IMR-90 (cell line): Measurements from ENCODE around the gene PNCK. TPM values are rescaled to one million over a fixed set of nuclear protein-coding genes. Genes with fewer than 3 reads are reported as not detected.

Experiments used
- ATAC-seq: fragments of 200-7000 bp; cut with Tn5 transposase; 2 replicates; pipeline ENCODE4 v1.9.1; 2020; ENCODE audit warnings: low read depth, mild to moderate bottlenecking, moderate library complexity
- BruUV-seq: library from RNA; stranded (reverse); fragments of 400-500 nt; replicated peaks from 2 replicates; lab custom pipeline; 2021; lab: Mats Ljungman, UMichigan
- CTCF ChIA-PET: fragments of 300-600 bp; formaldehyde crosslinking; extraction: SDS; loops from one replicate; lab custom pipeline; 2021; ENCODE audit warnings: antibody characterized with exemption; lab: Yijun Ruan, JAX
- POLR2A ChIA-PET: fragments of 300-600 bp; sonication (Branson Sonifier 250); formaldehyde crosslinking; loops from one replicate; lab custom pipeline; 2022; ENCODE audit warnings: antibody characterized with exemption; ENCODE audit not compliant: unreplicated experiment; lab: Charles Lee
- DNase-seq: peaks from one replicate; pipeline ENCODE4 v3.0.0; 2013
- H2AFZ ChIP-seq: replicated peaks from 2 replicates; pipeline ENCODE3; 2013; ENCODE audit warnings: low read length, mild to moderate bottlenecking; ENCODE audit not compliant: poor library complexity
- H2AK5ac ChIP-seq: 2 replicates; pipeline ENCODE4 v1.6.1; 2013; ENCODE audit warnings: low read depth, low read length, inconsistent platforms
- H2AK9ac ChIP-seq: replicated peaks from 2 replicates; pipeline ENCODE3; 2013; ENCODE audit warnings: mild to moderate bottlenecking, low read depth, low read length, moderate library complexity; ENCODE audit not compliant: poor library complexity
- H2BK120ac ChIP-seq: 2 replicates; pipeline ENCODE4 v1.6.1; 2013; ENCODE audit warnings: low read depth, low read length, inconsistent platforms
- H2BK15ac ChIP-seq: 3 replicates; pipeline ENCODE4 v1.6.1; 2013; ENCODE audit warnings: low read depth, low read length, inconsistent platforms
- H2BK20ac ChIP-seq: 2 replicates; pipeline ENCODE4 v1.6.1; 2013; ENCODE audit warnings: low read depth, mild to moderate bottlenecking, inconsistent platforms, low read length, moderate library complexity
- H2BK5ac ChIP-seq: 2 replicates; pipeline ENCODE4 v1.6.1; 2013; ENCODE audit warnings: mild to moderate bottlenecking, low read depth, low read length, inconsistent platforms; ENCODE audit not compliant: poor library complexity, severe bottlenecking
- H3K14ac ChIP-seq: replicated peaks from 2 replicates; pipeline ENCODE4 v1.6.1; 2013; ENCODE audit warnings: low read depth, low read length, inconsistent platforms
- H3K18ac ChIP-seq: 2 replicates; pipeline ENCODE4 v1.6.1; 2013; ENCODE audit warnings: low read depth, low read length, control low read depth
- H3K23ac ChIP-seq: 2 replicates; pipeline ENCODE4 v1.6.1; 2013; ENCODE audit warnings: low read depth, low read length, inconsistent platforms
- H3K27ac ChIP-seq: 2 replicates; pipeline ENCODE4 v1.5.1; 2013; ENCODE audit warnings: mild to moderate bottlenecking, control low read depth, low read length; ENCODE audit not compliant: insufficient read depth
- H3K27me3 ChIP-seq: 2 replicates; pipeline ENCODE4 v1.6.1; 2013; ENCODE audit warnings: low read length; ENCODE audit not compliant: control insufficient read depth, insufficient read depth
- H3K36me3 ChIP-seq: 2 replicates; pipeline ENCODE4 v1.6.1; 2013; ENCODE audit warnings: low read length, mixed read lengths; ENCODE audit not compliant: control insufficient read depth, insufficient read depth
- H3K4ac ChIP-seq: 2 replicates; pipeline ENCODE4 v1.6.1; 2013; ENCODE audit warnings: low read depth, low read length, inconsistent platforms
- H3K4me1 ChIP-seq: 2 replicates; pipeline ENCODE4 v1.6.1; 2013; ENCODE audit warnings: low read length, mixed read lengths; ENCODE audit not compliant: control insufficient read depth, insufficient read depth
- H3K4me2 ChIP-seq: 2 replicates; pipeline ENCODE4 v1.6.1; 2013; ENCODE audit warnings: low read depth, mild to moderate bottlenecking, control low read depth, low read length, moderate library complexity
- H3K4me3 ChIP-seq: 2 replicates; pipeline ENCODE4 v1.5.1; 2013; ENCODE audit warnings: low read depth, mild to moderate bottlenecking, control low read depth, low read length, moderate library complexity; ENCODE audit not compliant: insufficient read depth
- H3K56ac ChIP-seq: 2 replicates; pipeline ENCODE4 v1.6.1; 2013; ENCODE audit warnings: low read length, inconsistent platforms; ENCODE audit not compliant: insufficient read depth; ENCODE audit errors: extremely low read depth
- H3K79me1 ChIP-seq, 2 experiments: 2 replicates each; pipeline ENCODE4 v1.6.1; 2013; ENCODE audit warnings: low read length in 2 of 2, inconsistent platforms in 1 of 2, low read depth in 1 of 2
- H3K9ac ChIP-seq: 2 replicates; pipeline ENCODE4 v1.6.1; 2013; ENCODE audit warnings: low read depth, low read length, control low read depth
- H3K9me1 ChIP-seq: 2 replicates; pipeline ENCODE4 v1.6.1; 2013; ENCODE audit warnings: low read length, inconsistent platforms; ENCODE audit not compliant: insufficient read depth
- H3K9me3 ChIP-seq: 2 replicates; pipeline ENCODE4 v1.6.1; 2013; ENCODE audit warnings: low read length; ENCODE audit not compliant: control insufficient read depth, insufficient read depth
- H4K20me1 ChIP-seq: 2 replicates; pipeline ENCODE4 v1.6.1; 2013; ENCODE audit warnings: low read length, inconsistent platforms; ENCODE audit not compliant: insufficient read depth
- H4K5ac ChIP-seq: 2 replicates; pipeline ENCODE4 v1.6.1; 2013; ENCODE audit warnings: mild to moderate bottlenecking, low read depth, low read length, control low read depth
- H4K8ac ChIP-seq, 2 experiments: 2 replicates each; pipeline ENCODE4 v1.6.1; 2013; ENCODE audit warnings: low read depth in 2 of 2, low read length in 2 of 2, control low read depth in 1 of 2, inconsistent platforms in 1 of 2
- H4K91ac ChIP-seq: 2 replicates; pipeline ENCODE4 v1.6.1; 2013; ENCODE audit warnings: low read depth, low read length, inconsistent platforms; ENCODE audit not compliant: insufficient read depth
- BHLHE40 ChIP-seq: fragments of 150-350 bp; IDR thresholded peaks from 2 replicates; pipeline ENCODE4 v1.6.1; 2016; ENCODE audit warnings: mild to moderate bottlenecking, low read depth, low read length
- CEBPB ChIP-seq: IDR thresholded peaks from 2 replicates; pipeline ENCODE4 v1.6.1; 2012; ENCODE audit warnings: low read depth, low read length, improper control_type of control experiment
- CHD1 ChIP-seq: IDR thresholded peaks from 2 replicates; pipeline ENCODE4 v1.6.1; 2012; ENCODE audit warnings: low read depth, low read length, improper control_type of control experiment
- CTCF ChIP-seq: conservative IDR thresholded peaks from 2 replicates; pipeline ENCODE4 v1.5.1; 2012; ENCODE audit warnings: mild to moderate bottlenecking, low read depth, low read length, improper control_type of control experiment
- ELK1 ChIP-seq: fragments of 150-350 bp; IDR thresholded peaks from 2 replicates; pipeline ENCODE4 v1.6.1; 2016; ENCODE audit warnings: low read depth, mild to moderate bottlenecking, low read length, moderate library complexity, borderline replicate concordance
- FOS ChIP-seq: fragments of 150-350 bp; IDR thresholded peaks from 2 replicates; pipeline ENCODE4 v1.6.1; 2016; ENCODE audit warnings: low read depth, low read length
- MAFK ChIP-seq: IDR thresholded peaks from 2 replicates; pipeline ENCODE4 v1.6.1; 2012; ENCODE audit warnings: low read depth, low read length, improper control_type of control experiment
- MAZ ChIP-seq: IDR thresholded peaks from 2 replicates; pipeline ENCODE4 v1.6.1; 2012; ENCODE audit warnings: low read depth, mild to moderate bottlenecking, low read length, improper control_type of control experiment, moderate library complexity, borderline replicate concordance
- MXI1 ChIP-seq: IDR thresholded peaks from 2 replicates; pipeline ENCODE4 v1.6.1; 2012; ENCODE audit warnings: low read depth, mild to moderate bottlenecking, low read length, moderate library complexity, borderline replicate concordance
- NFE2L2 ChIP-seq: fragments of 150-350 bp; IDR thresholded peaks from 2 replicates; pipeline ENCODE4 v1.6.1; 2016; ENCODE audit warnings: low read depth, mild to moderate bottlenecking, low read length
- POLR2A ChIP-seq: IDR thresholded peaks from 2 replicates; pipeline ENCODE4 v1.6.1; 2012; ENCODE audit warnings: mild to moderate bottlenecking, low read depth, low read length
- RAD21 ChIP-seq: IDR thresholded peaks from 2 replicates; pipeline ENCODE4 v1.6.1; 2012; ENCODE audit warnings: low read length, improper control_type of control experiment
- RCOR1 ChIP-seq: IDR thresholded peaks from 2 replicates; pipeline ENCODE4 v1.6.1; 2012; ENCODE audit warnings: mild to moderate bottlenecking, low read length, improper control_type of control experiment; ENCODE audit not compliant: insufficient replicate concordance
- SMC3 ChIP-seq: fragments of 150-350 bp; IDR thresholded peaks from 2 replicates; pipeline ENCODE4 v1.6.1; 2016; ENCODE audit warnings: low read depth, mild to moderate bottlenecking, antibody characterized with exemption, low read length, moderate library complexity
- USF2 ChIP-seq: fragments of 150-350 bp; IDR thresholded peaks from 2 replicates; pipeline ENCODE4 v1.6.1; 2017; ENCODE audit warnings: mild to moderate bottlenecking, antibody characterized with exemption, low read length, low read depth
- WGBS, 2 experiments: methylation state at CpG; one replicate each; pipeline versions ENCODE4 v1.1.5 to v1.1.7; 2013; ENCODE audit warnings: missing lambda C conversion rate in 2 of 2; ENCODE audit not compliant: insufficient read length in 1 of 2; ENCODE audit errors: extremely low coverage in 2 of 2; 5-methylcytosine and 5-hydroxymethylcytosine counted together
- dilution Hi-C: fragments of 300-500 bp; cut with HindIII; formaldehyde crosslinking; loops from one replicate; pipeline ENCODE4 v1.14.3; 2018; ENCODE audit warnings: low sequenced_read_pairs; ENCODE audit not compliant: unreplicated experiment
- in situ Hi-C: fragments of 300-500 bp; cut with MboI; formaldehyde crosslinking; loops from 3 replicates; pipeline ENCODE4 v1.14.3; 2019; ENCODE audit warnings: low sequenced_read_pairs, inconsistent platforms, mixed read lengths
- intact Hi-C: fragments of 100-400 bp; cut with micrococcal nuclease; formaldehyde crosslinking; loops from 2 replicates; pipeline ENCODE4 v1.10.0; 2022
- polyA plus RNA-seq, 3 experiments: library from polyadenylated mRNA; depleted of rRNA; stranded (reverse); fragments of >200 nt; gene quantifications; 2 replicates each; pipeline ENCODE4 v1.2.3, GENCODE V29; 2012; ENCODE audit warnings: low replicate concordance in 1 of 3
- total RNA-seq: library from RNA; depleted of rRNA; stranded (reverse); fragments of >200 nt; gene quantifications from 2 replicates; pipeline ENCODE4 v1.2.3, GENCODE V29; 2012

Gene PNCK
- total and polyA plus RNA-seq, 2 of the 4 experiments (the other 2 are of a cell fraction) = 0.18 to 0.22 TPM

- Histone ChIP-seq H2BK20ac (no peak overlapping the region), H3K79me1 (no peaks in the 10 kb centered on the region), H2AK9ac (no peak overlapping the region), H4K5ac (no peak overlapping the region), H3K4me2 (no peak overlapping the region), H3K23ac (no peak overlapping the region), H4K91ac (no peak overlapping the region), H3K4me1 (no peaks in the 10 kb centered on the region), H2BK5ac (no peak overlapping the region), H3K56ac (no peak overlapping the region), H2AK5ac (no peak overlapping the region), H2BK120ac (no peak overlapping the region), H3K9me3 (peaks cover 4% of the 10 kb centered on the region; the same call in 1 of the 2 replicates), H4K8ac (no peak overlapping the region), H3K9me1 (no peaks in the 10 kb centered on the region), H3K27me3 (peaks cover 66% of the 10 kb centered on the region), H3K27ac (no peak overlapping the region), H3K4me3 (no peak overlapping the region), H3K36me3 (no peaks in the 10 kb centered on the region), H3K4ac (no peak overlapping the region), H4K20me1 (no peaks in the 10 kb centered on the region), H2AFZ (peak overlapping the region; percentile 43), H2BK15ac (no peak overlapping the region), H3K9ac (no peak overlapping the region), H3K18ac (no peak overlapping the region), H3K14ac (no peak overlapping the region)
- intact Hi-C loops = loop anchor here (1.0 kb wide), 1 partner anchor 34 kb away; no protein-coding TSS in a partner anchor
- WGBS, 2 experiments = 25% methylated on average over 7 of the region's 46 CpGs; no CpG with 5 or more reads in 1 of the 2 experiments
- in situ Hi-C loops = no loop called here
- no peak for ATAC-seq
- BruUV-seq = no TSS peak
- ChIA-PET CTCF (interaction anchor here (0.6 kb wide), 1 partner anchor 12 kb away, joined by 3 read pairs; no protein-coding TSS in a partner anchor), POLR2A (no interaction called here)
- no peak for DNase-seq
- dilution Hi-C loops = no loop called here
- no peak for TF ChIP-seq SMC3
- no peak for TF ChIP-seq CTCF
- no peak for TF ChIP-seq CHD1
- no peak for TF ChIP-seq FOS
- no peak for TF ChIP-seq MAFK
- no peak for TF ChIP-seq CEBPB
- no peak for TF ChIP-seq MXI1
- no peak for TF ChIP-seq ELK1
- TF ChIP-seq USF2 = no peak
- no peak for TF ChIP-seq POLR2A
- no peak for TF ChIP-seq RAD21
- TF ChIP-seq NFE2L2 = no peak
- no peak for TF ChIP-seq RCOR1
- TF ChIP-seq MAZ = no peak
- TF ChIP-seq BHLHE40 = no peak
Observed at GRCh38 chrX:153644356-153645125, 29.1 kb downstream of the PNCK start.
